ENCODE results near the gene RPN2. TPM values are rescaled to one million over a fixed set of nuclear protein-coding genes. Genes with fewer than 3 reads are reported as not detected.

The RPN2 gene
- total RNA-seq, 4 donors from 2014 or later: 82.3 to 196 (median 105) TPM

- Histone ChIP-seq H3K4me1 (no peaks in the 10 kb centered on the region), H3K9me3 (no peaks in the 10 kb centered on the region), H3K27ac (no peak overlapping the region), H3K36me3 (no peaks in the 10 kb centered on the region), H3K4me3 (no peak overlapping the region), H3K27me3 (no peaks in the 10 kb centered on the region)
- DNase-seq: no peak
- 33 to 77% methylated on average over 1 to 2 of the region's 2 CpGs for WGBS, 2 donors (ENCODE audit: low coverage in 1 of 2)
- intact Hi-C loops (cut with DNase I; ENCODE audit: low total_unique reads) (no loop called here), in situ Hi-C loops (cut with MboI; ENCODE audit: low pct_ligation_motif_present in 1 of 4, low pct_unique_long_range_greater_than_20kb in 1 of 4, low sequenced_read_pairs in 3 of 4) (no loop called here)
- TF ChIP-seq CTCF (IDR thresholded peaks at IDR 0.05): no peak
- TF ChIP-seq EP300 (IDR thresholded peaks at IDR 0.05; ENCODE audit: low read depth): no peak
- no peak for TF ChIP-seq POLR2AphosphoS5 (IDR thresholded peaks at IDR 0.05)
- no peak for TF ChIP-seq POLR2A (IDR thresholded peaks at IDR 0.05)
These were observed 78.4 kb downstream of the RPN2 start for GRCh38 chr20:37257530-37257929.

GRCh38 chr20:37257988-37258387 is 78.9 kb downstream of the RPN2 start:
- in situ Hi-C loops (cut with MboI; ENCODE audit: low pct_ligation_motif_present in 1 of 4, low pct_unique_long_range_greater_than_20kb in 1 of 4, low sequenced_read_pairs in 3 of 4): no loop called here
- WGBS, 2 donors (ENCODE audit: low coverage in 1 of 2): 67 to 74% methylated on average over 6 to 9 of the region's 9 CpGs
- DNase-seq: no peak
- TF ChIP-seq POLR2A (IDR thresholded peaks at IDR 0.05): no peak
- TF ChIP-seq CTCF (IDR thresholded peaks at IDR 0.05): no peak
- no peak for TF ChIP-seq EP300 (IDR thresholded peaks at IDR 0.05; ENCODE audit: low read depth)
- no peak for TF ChIP-seq POLR2AphosphoS5 (IDR thresholded peaks at IDR 0.05)
- H3K36me3 ChIP-seq: no peaks in the 10 kb centered on the region
- no peak overlapping the region for H3K27ac ChIP-seq
- no peaks in the 10 kb centered on the region for H3K9me3 ChIP-seq
- no peak overlapping the region for H3K4me3 ChIP-seq
- no peaks in the 10 kb centered on the region for H3K4me1 ChIP-seq
- H3K27me3 ChIP-seq: no peaks in the 10 kb centered on the region
- intact Hi-C loops (cut with DNase I; ENCODE audit: low total_unique reads): no loop called here

- intact Hi-C loops (cut with DNase I; ENCODE audit: low total_unique reads): no loop called here
- WGBS, 2 donors (ENCODE audit: low coverage in 1 of 2): 91% methylated on average over 11 of the region's 11 CpGs; no CpG with 5 or more reads in 1 of the 2 donors
These were observed 79.9 kb downstream of the RPN2 start for GRCh38 chr20:37259031-37259430.

GRCh38 chr20:37259865-37260264 is 80.7 kb downstream of the RPN2 start:
- H3K27me3 ChIP-seq: no peaks in the 10 kb centered on the region
- TF ChIP-seq EP300 (IDR thresholded peaks at IDR 0.05; ENCODE audit: low read depth): no peak
- TF ChIP-seq POLR2AphosphoS5 (IDR thresholded peaks at IDR 0.05): no peak
- no peak for TF ChIP-seq CTCF (IDR thresholded peaks at IDR 0.05)
- TF ChIP-seq POLR2A (IDR thresholded peaks at IDR 0.05): no peak
- no peak overlapping the region for H3K27ac ChIP-seq
- in situ Hi-C loops (cut with MboI; ENCODE audit: low pct_ligation_motif_present in 1 of 4, low pct_unique_long_range_greater_than_20kb in 1 of 4, low sequenced_read_pairs in 3 of 4) (no loop called here), intact Hi-C loops (cut with DNase I; ENCODE audit: low total_unique reads) (no loop called here)
- H3K4me3 ChIP-seq: no peak overlapping the region
- WGBS, 2 donors (ENCODE audit: low coverage in 1 of 2): 45% methylated on average over 3 of the region's 3 CpGs; no CpG with 5 or more reads in 1 of the 2 donors
- DNase-seq: no peak
- H3K4me1 ChIP-seq: no peaks in the 10 kb centered on the region
- no peaks in the 10 kb centered on the region for H3K9me3 ChIP-seq
- H3K36me3 ChIP-seq: no peaks in the 10 kb centered on the region

More at GRCh38 chr20:37259031-37259430, 79.9 kb downstream of the RPN2 start:
- no peak overlapping the region for H3K4me3 ChIP-seq
- no peak for DNase-seq
- H3K4me1 ChIP-seq: no peaks in the 10 kb centered on the region
- no peaks in the 10 kb centered on the region for H3K9me3 ChIP-seq
- TF ChIP-seq POLR2A (IDR thresholded peaks at IDR 0.05): no peak
- TF ChIP-seq EP300 (IDR thresholded peaks at IDR 0.05; ENCODE audit: low read depth): no peak
- no peak for TF ChIP-seq CTCF (IDR thresholded peaks at IDR 0.05)
- TF ChIP-seq POLR2AphosphoS5 (IDR thresholded peaks at IDR 0.05): no peak
- in situ Hi-C loops (cut with MboI; ENCODE audit: low pct_ligation_motif_present in 1 of 4, low pct_unique_long_range_greater_than_20kb in 1 of 4, low sequenced_read_pairs in 3 of 4): no loop called here
- no peaks in the 10 kb centered on the region for H3K27me3 ChIP-seq
- H3K27ac ChIP-seq: no peak overlapping the region
- no peaks in the 10 kb centered on the region for H3K36me3 ChIP-seq
